SHP77 treated with DMSO at 0.1 percent for 48 hours (cell line): Measurements from ENCODE around the gene TGIF2.
"Not testable (repeated sequence)": the region's sequence is repeated elsewhere in the genome, so short reads cannot be mapped to it uniquely, and the experiment has no call there.

Source experiments
- DNase-seq: peaks from one replicate; lab custom pipeline; 2025; lab: John Stamatoyannopoulos, UW

Gene TGIF2

GRCh38 chr20:36547186-36548005, 26.0 kb upstream of the TGIF2 start:
- DNase-seq: no peak

- no peak for DNase-seq
Measured at GRCh38 chr20:36548006-36548315, 25.4 kb upstream of the TGIF2 start.

- no peak for DNase-seq
Measured at GRCh38 chr20:36548704-36549627, 24.4 kb upstream of the TGIF2 start.

GRCh38 chr20:36549628-36549941, 23.8 kb upstream of the TGIF2 start:
- no peak for DNase-seq

- no peak for DNase-seq
Measured at GRCh38 chr20:36549942-36550789, 23.2 kb upstream of the TGIF2 start.

GRCh38 chr20:36550790-36551299, 22.6 kb upstream of the TGIF2 start:
- no peak for DNase-seq

- no peak for DNase-seq
Measured at GRCh38 chr20:36555248-36555647, 18.1 kb upstream of the TGIF2 start.

- DNase-seq: no peak
Measured at GRCh38 chr20:36562724-36563123, 10.7 kb upstream of the TGIF2 start.

GRCh38 chr20:36563374-36563773, 10.0 kb upstream of the TGIF2 start:
- DNase-seq: no peak

GRCh38 chr20:36564078-36564725, 9.2 kb upstream of the TGIF2 start:
- DNase-seq: not testable (repeated sequence)

GRCh38 chr20:36564726-36565121, 8.7 kb upstream of the TGIF2 start:
- not testable (repeated sequence) for DNase-seq

GRCh38 chr20:36565520-36565919, 7.9 kb upstream of the TGIF2 start:
- DNase-seq: no peak

- DNase-seq: no peak
Measured at GRCh38 chr20:36569847-36570429, 3.5 kb upstream of the TGIF2 start.

- DNase-seq: no peak
Measured at GRCh38 chr20:36571564-36572504, 1.6 kb upstream of the TGIF2 start.

- DNase-seq: no peak
Measured at GRCh38 chr20:36572701-36573102, 695 bp upstream of the TGIF2 start.

GRCh38 chr20:36573798-36574365, 485 bp downstream of the TGIF2 start:
- DNase-seq: no peak

- DNase-seq: no peak
Measured at GRCh38 chr20:36574366-36575135, 1.2 kb downstream of the TGIF2 start.

GRCh38 chr20:36576081-36576445, 2.7 kb downstream of the TGIF2 start:
- no peak for DNase-seq
